GM21367 (cell line): Measurements from ENCODE around the gene SRP68.

Source experiments
- ATAC-seq: cut with Tn5 transposase; IDR thresholded peaks from one replicate; pipeline ENCODE4 v1.9.1; 2021; ENCODE audit not compliant: unreplicated experiment

Gene SRP68

DNA sequence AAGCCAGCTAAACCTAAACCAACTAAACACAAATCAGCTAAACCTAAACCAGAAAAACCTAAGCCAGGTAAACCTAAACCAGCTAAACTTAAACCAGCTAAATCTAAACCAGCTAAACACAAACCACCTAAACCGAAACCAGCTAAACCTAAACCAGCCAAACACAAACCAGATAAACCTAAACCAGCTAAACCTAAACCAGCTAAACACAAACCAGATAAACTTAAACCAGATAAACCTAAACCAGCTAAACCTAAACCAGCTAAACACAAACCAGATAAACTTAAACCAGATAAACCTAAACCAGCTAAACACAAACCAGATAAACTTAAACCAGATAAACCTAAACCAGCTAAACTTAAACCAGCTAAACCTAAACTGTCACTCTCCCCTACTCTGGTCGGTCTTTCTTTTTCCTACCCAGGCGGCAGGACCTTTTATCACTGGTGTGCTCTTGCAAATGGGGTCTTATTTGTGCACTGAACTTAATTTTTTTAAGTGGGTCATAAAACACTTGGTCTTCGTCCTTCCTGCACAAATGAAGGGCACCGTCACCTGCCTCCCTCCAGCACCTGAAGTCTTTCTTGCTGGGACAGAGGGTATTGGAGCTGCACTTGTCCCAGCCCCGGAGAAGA, 52.4 kb downstream of the SRP68 start:
- no peak for ATAC-seq

DNA sequence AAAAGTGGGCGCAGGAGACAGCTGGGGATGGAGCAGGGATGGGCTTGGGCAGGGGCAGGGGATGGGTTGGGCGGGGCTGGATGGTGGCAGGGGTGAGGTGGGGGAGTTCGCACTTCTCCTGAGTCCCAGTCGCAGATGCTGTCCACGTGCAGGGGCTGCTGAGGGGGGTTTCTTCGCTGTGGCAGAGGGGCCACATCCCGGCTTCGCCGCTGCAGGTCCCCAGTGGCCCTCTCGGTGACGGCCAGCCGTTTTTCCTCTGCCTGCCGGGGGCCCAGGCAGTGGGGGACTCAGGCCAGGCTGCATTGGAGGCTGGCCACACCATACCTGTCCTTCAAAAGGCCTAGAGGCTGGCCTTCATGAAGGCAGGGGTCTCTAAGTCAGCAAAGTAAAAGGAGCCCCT, 53.5 kb downstream of the SRP68 start:
- ATAC-seq: no peak

DNA sequence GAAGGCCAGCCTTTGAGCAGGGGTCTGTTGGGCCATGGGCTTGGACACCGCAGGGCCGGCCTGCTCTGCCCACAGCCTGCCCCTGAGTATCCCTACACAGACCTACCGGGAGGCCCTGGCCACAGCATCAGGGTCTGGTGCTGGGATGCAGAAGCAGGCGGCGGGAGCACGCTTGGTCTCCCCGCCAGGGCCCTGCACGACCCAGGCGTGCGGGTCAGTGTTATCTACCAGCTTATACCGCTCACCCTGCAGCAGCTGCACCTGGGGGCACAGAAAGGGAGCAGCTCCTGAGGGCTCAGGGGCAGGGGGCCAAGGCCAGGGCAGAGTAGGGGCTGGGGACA, 54.0 kb downstream of the SRP68 start:
- ATAC-seq: no peak

DNA sequence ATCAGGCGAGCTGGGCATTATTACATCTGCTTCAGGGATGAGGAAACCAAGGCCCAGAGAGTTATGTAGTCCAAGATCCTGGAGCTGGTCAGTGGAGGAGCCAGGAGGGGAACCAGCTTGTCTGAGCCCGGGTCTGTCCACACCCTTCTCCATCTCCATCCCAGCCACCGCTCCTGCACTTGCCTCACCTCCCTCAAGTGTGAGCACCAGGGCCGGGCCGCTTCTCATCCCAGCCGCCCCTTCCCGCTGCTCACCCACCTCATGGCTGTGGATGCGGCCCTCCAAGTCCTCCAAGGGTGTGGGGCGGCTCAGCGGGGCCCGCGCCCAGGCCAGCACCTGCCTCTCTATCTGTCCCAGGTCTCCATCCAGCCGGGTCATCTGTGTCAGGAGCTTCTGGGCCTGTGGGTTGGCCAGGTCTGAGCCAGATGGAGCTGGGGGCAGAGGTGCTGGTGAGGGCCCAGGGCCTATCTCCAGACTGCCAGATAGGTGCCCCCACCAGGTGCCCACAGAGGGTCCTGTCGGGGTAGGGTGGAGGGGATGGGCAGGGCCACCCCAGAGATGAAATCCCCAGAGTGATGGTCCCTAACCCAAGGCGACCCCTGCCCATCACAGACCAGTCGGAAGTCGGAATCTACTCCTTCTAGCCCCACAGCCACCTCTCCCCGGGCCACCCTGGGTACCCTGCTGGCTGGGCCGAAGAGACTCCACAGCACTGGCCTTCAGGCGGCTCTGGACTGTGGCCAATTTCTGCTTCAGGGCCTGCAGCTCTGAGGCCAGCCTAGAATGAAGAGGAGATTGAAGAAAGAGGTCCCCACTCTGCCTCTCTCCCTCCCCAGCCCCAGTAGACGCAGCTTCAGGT, 54.6 kb downstream of the SRP68 start:
- ATAC-seq: no peak

DNA sequence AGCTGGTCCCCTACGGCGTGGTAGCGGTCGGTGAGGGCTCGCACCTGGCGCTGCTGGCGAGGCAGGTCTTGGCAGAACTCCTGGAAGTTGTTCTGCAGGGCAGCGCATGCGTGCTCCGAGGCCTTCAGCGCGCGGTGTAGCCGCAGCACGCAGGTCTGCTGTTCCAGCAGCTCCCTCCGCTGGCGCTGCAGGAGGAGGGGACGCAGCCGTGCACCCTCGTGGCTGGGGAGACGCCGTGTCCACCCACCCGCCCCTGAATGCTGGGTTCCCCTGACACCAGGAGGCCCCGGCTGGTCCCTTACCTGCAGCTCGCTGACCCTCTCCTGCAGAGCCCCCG, 57.4 kb downstream of the SRP68 start:
- ATAC-seq: no peak

DNA sequence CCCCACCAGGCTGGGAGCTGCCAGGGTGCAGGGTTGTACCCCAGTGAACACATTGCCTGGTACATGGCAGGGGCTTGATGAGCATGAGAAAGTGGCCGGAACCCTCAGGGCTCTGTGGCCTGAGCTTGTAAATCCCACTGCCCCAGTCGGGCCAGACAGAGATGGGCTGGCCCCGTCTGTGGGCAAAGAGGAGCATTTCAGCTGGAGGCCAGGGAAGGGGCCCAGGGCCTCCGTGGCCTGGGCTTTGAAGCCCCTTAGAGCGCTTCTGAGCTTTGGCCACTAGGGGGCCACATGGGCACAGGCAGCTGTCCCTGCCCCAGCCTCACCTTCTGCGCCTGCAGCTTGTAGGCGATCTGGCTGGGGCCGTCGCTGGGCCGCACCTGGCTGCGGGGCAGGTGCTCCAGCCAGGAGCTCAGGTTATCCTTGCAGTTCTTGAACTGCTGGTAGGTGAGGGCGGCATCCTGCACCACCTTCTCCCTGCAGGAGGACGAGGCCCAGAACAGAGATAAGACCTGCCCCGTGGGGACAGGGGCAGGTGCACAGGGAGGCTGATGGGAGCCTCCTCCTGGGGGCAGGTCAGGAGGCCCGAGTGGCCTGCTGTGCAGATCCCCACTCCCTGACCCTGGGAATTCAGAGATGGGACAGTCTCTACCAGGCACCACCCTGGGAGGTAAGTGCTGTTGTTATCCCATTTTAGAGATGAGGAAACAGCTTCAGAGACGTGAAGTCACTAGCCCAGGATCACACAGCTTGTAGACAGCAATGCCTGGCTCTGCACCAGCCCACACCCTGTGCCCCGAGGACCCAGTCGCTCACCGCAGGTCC, 58.0 kb downstream of the SRP68 start:
- no peak for ATAC-seq

DNA sequence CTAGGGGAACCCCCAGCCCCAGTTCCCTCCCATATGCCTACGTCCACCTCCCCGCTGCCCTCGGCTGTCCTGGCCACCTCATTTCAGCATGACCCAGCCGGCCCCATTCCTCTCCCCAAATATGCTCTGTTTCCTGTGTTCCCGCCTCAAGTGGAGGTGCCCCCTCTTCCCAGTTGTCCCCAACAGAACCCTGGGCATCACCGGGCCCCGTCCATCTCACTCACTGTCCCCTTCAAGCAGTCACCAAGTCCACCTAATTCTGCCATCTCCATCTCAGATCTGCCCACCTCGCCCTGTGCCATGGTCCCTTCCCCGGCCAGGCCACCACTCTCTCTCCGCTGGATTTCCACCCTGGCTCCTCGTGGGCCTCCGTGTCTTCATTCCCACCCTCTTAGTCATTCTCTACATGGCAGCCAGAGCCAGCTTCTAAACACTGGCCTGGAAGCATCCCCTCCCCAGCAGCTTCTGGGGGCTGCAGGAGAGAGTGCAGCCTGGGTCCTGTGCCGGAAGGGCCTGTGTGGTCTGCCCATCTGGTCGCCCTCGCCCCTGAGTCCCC, 58.9 kb downstream of the SRP68 start:
- no peak for ATAC-seq

DNA sequence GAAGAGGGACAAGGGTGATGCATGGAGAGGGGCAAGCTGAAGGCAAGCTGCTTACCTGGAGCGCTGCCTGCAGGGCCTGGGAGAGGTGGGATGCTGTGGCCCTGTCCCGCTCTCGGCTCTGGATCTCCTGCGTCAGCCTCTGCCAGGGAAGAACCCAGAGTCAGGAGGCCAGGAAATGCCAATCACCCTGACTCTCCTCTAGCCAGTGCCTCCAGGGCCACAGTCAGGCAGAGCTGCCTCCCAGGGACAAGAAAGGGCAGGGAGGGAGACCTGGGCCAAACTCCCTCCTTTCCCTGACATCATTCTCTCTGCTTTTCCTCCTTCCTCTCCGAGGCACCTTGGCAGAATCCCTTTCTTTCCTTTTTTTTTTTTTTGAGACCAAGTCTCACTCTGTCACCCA, 60.4 kb downstream of the SRP68 start:
- no peak for ATAC-seq

DNA sequence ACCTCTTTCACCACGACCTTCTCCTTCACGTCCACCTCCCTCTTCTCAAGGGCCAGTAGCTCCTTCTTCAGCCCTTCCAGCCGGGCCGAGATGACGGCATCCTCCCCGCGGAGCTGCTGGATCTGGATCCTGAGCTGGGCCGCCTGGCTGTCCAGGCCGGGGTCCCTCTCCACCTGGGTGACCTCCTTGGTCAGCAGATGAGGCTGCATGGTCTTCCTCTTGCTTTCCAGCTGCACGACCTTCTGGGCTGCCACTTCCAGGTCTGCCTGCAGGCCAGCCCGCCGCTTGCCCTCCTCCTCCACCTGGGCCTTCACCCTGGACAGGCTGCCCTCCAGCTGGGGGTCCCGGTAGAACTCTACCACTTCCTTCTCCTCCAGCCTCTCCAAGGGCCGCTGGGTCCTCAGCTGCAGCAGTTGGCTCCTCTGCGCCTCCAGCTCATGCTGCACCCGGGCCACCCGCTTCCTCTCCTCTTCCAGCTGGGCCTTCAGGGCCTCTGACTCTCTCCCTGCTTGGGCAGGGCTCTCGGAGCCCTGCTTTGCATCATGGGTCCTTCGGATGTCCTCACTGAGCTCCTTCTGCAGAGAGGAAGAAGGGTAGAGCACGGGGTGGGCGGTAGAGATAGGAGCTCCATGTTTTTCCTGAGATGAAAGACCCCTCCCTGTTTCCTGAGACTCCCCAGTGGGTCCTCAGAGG, 62.2 kb downstream of the SRP68 start:
- no peak for ATAC-seq

DNA sequence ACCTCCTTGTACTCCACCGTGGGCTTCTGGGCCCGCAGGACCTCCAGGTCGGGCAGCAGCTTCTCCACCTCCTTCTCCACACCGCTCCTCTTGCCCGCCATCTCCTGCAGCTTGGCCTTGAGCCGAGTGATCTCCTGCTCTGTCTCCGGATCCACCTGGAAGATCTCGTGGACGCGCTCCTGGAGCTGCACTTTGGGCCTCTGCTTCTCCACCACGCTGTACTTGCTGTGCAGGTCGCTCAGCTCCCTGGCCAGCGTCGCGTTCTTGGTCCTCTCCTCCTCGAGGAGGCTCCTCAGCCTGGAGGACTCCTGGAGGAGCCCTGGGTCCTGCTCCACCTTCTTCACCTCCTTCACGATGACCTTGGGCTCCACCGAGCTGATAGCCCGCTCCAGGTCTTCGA, 62.9 kb downstream of the SRP68 start:
- ATAC-seq: no peak

DNA sequence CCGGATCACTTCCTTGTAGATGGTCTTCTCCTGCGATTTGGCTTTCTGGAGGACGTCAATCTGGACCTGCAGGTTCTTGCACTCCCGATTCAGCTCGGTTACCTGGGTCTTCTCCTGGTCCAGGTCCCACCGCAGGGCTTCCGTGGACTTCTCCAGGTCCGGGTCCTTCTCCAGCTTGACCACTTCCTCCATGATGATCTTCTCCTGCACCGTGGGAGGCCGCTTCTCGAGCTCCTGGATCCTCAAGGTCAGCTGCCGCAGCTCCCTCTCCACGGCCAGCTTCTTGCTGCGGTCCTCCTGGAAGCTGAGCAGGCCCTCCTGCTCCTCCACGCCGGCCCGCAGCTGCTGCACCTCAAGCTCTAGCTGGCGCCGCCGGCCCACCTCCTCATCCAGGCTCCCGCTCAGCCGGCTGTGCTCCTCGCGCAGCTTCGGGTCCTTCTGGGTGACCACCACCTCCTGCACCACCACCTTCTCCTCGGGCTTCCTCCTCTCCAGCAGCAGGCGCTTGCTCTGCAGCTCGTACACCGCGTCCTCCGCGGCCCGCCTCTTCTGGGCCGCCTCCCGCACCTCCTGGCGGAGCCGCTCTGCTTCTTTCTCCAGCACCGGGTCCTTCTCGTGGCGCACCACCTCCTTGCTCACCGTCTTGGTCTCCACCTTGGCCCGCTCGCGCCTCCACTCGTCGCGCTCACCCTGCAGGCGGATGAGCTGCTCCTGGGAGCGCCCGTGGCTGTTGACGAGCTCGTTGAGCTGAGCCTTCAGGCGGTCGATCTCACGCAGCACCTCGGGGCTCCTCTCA, 63.5 kb downstream of the SRP68 start:
- no peak for ATAC-seq

DNA sequence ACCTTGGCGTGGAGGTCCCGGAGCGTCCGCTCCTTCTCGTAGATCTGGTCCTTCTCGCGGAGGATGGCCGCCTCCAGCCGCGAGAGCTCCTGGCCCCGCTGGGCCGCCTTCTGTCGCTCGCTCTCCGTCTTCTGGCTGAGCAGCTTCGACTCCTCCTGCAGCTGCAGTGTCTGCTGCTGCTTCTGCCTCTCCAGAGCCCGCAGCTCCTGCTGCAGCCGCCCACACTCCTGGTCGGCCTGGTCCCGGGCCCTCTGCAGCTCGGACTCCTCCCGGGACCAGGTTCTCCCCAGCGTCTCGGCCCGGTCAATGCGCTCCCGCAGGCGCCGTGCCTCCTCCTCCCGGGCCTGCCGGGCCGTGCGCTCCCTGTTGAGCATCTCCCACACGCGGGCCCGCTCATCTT, 64.1 kb downstream of the SRP68 start:
- ATAC-seq: no peak

DNA sequence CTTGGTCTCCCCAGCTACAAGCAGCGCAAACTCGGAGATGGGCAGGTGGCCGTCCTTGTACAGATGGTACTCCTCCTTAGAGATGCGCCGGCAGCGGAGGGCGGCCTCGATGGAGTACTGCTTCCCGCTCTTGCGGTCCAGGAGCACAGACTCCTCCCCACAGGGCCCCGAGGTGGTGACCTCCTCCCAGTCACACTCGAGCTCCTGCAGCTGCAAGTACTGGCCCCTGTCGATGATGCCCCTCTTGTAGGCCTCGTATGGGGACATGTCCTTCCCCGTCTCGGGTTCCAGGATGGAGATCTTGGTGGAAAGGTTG, 64.5 kb downstream of the SRP68 start:
- ATAC-seq: no peak

DNA sequence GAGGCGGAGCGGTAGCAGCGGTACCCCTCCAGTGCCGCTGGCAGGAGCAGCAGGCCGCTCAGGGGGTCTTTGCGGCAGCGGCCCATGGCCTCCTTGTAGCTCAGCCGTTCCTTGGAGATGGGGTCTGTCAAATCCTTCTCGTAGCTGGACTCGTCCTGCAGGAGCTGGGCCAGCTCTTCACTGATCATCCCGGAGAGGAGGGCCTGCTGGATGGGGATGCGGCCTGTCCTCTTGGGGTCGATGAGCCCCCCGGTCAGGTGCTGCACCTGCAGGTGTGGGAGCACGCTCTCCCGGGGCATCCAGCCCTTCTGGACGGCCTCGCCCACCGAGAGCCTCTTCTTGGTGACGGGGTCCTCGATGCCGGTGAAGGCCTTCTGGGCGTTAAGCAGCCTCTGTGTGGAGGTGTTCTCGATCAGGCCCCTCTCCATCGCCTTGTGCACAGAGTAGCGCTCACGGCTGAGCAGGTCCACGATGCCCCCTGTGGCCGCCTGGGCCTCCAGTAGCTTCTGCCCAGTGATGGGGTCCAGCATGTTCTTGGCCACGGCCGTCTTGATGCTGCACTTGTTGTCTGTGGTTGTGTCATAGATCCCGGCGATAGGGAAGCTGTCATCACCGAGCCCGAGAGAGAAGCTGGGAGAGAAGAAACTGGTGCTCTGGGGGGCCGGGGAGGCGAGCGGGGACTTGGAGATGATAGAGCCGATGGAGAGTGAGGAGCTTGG, 65.0 kb downstream of the SRP68 start:
- ATAC-seq: no peak

DNA sequence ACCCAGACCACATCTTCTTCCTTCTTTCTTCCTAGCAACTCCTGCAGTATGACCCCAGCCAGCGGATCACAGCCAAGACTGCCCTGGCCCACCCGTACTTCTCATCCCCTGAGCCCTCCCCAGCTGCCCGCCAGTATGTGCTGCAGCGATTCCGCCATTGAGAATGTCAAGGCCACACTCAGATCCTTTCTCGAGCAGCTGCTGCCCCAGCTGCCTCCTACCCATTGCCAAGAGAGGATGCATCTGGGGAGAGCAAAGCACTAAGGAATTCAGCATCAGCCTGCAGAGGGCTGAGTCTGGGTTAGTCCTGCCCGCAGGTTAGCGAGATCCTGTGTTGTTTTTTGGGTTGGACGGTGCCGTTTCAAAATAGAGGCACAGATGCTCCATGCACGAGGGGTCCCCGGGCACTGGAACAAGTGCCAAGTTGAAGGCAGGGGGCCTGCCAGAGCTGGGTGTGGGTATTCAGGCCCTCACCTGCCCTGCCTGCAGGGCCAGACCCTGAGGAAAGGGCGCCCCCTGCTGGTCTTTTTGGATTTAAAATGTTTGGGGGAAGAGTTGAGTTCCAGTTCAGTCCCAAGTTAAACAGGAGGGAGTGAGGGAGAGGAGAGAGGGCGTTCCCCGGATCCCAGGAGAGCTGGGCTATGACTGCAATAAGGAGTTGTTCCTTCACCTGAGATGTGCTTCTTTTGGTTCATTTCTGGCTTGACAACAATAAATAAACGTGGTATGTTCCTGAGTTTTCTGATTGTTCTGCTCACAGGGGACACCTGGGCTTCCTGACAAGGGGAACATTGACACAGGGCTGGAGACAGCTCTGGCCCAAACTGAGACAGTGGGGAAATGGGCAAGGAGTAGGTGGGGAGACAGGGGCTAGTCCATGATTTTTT, 66.8 kb downstream of the SRP68 start:
- no peak for ATAC-seq

DNA sequence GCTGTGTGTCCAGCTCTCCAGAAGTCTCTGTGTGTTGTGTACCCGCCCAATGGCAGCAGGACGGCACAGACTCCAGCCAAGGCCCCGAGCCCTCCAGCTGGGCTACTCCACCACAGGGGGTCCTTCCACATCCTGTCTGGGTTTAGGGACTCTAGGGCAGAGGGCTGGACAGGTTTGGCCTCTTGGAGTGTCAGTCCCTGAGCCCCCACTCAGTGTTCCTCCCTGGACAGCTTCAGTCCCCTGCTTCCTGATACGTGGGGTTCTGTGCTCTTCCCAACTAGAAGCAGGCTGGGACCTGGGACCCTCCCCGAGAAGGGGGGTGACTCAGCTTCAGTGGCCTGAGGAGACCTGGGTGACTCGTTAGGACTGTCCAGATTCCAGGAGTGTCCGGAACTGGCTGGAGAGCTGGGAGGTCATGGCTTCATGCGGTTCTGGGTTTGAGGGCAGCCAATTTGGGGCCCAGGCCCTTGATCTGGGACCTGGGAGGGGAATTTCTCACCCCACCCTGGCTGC, 67.5 kb downstream of the SRP68 start:
- ATAC-seq: no peak

DNA sequence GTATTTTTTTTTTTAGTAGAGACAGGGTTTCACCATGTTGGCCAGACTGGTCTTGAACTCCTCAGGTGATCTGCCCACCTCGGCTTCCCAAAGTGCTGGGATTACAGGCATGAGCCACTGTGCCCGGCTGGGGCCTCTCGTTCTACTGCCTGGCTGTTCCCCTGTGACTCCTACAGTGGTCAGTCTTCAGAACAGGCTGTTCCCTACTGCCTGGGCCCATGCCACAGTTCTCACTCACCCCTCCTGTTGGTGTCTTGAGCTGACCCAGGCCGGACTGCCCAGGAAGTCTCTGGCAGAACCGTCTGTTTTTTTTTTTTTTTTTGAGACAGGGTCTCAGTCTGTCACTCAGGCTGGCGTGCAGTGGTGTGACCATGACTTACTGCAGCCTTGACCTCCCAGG, 68.4 kb downstream of the SRP68 start:
- no peak for ATAC-seq

DNA sequence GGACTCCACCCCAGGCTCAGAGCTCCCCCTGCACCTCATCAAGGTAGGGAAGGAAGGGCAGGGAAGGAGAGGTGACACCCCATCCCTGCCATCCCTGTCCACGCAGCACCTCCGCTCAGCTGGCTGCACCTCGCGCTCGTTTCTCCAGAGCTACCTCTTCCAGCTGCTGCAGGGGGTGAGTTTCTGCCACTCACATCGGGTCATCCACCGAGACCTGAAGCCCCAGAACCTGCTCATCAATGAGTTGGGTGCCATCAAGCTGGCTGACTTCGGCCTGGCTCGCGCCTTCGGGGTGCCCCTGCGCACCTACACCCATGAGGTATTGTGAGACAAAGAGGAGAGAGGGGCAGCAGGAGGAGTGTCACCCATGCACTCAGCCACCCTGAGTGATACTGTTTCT, 70.2 kb downstream of the SRP68 start:
- ATAC-seq: no peak
